Measurements from ENCODE around the gene BLM.
"Not testable (repeated sequence)": the region's sequence is repeated elsewhere in the genome, so short reads cannot be mapped to it uniquely, and the experiment has no call there.

Gene BLM

GRCh38 chr15:90822204-90822955 lies 105.2 kb downstream of the BLM start:
- DNase-seq (ENCODE audit: low spot score), result no peak

GRCh38 chr15:90823455-90823974 lies 106.4 kb downstream of the BLM start:
- DNase-seq (ENCODE audit: low spot score), result no peak

- DNase-seq (ENCODE audit: low spot score), result not testable (repeated sequence)
These were observed 108.2 kb downstream of the BLM start for GRCh38 chr15:90825115-90825899.

- DNase-seq (ENCODE audit: low spot score), result not testable (repeated sequence)
These were observed 109.2 kb downstream of the BLM start for GRCh38 chr15:90826206-90826885.

- DNase-seq (ENCODE audit: low spot score), result no peak
These were observed 109.8 kb downstream of the BLM start for GRCh38 chr15:90826886-90827435.

GRCh38 chr15:90828111-90828510 lies 111.0 kb downstream of the BLM start:
- DNase-seq (ENCODE audit: low spot score), result no peak

- DNase-seq (ENCODE audit: low spot score), result no peak
These were observed 112.0 kb downstream of the BLM start for GRCh38 chr15:90829126-90829525.

- DNase-seq (ENCODE audit: low spot score), result no peak
These were observed 112.8 kb downstream of the BLM start for GRCh38 chr15:90829942-90830440.

GRCh38 chr15:90834626-90835025 lies 117.5 kb downstream of the BLM start:
- DNase-seq (ENCODE audit: low spot score), result no peak

- no peak for DNase-seq (ENCODE audit: low spot score)
These were observed 119.2 kb downstream of the BLM start for GRCh38 chr15:90836296-90836871.

- DNase-seq (ENCODE audit: low spot score), result no peak
These were observed 119.9 kb downstream of the BLM start for GRCh38 chr15:90837094-90837493.

GRCh38 chr15:90838139-90838538 lies 121.0 kb downstream of the BLM start:
- DNase-seq (ENCODE audit: low spot score), result no peak

- no peak for DNase-seq (ENCODE audit: low spot score)
These were observed 121.4 kb downstream of the BLM start for GRCh38 chr15:90838544-90838943.

- DNase-seq (ENCODE audit: low spot score), result no peak
These were observed 122.3 kb downstream of the BLM start for GRCh38 chr15:90839187-90840071.

- no peak for DNase-seq (ENCODE audit: low spot score)
These were observed 123.2 kb downstream of the BLM start for GRCh38 chr15:90840157-90840855.

GRCh38 chr15:90840954-90841353 lies 123.8 kb downstream of the BLM start:
- no peak for DNase-seq (ENCODE audit: low spot score)

GRCh38 chr15:90844696-90845095 lies 127.5 kb downstream of the BLM start:
- no peak for DNase-seq (ENCODE audit: low spot score)

GRCh38 chr15:90845201-90845949 lies 128.2 kb downstream of the BLM start:
- no peak for DNase-seq (ENCODE audit: low spot score)

- not testable (repeated sequence) for DNase-seq (ENCODE audit: low spot score)
These were observed 132.3 kb downstream of the BLM start for GRCh38 chr15:90849424-90849823.
